Pancreas (tissue), 10 donors: ENCODE data around the gene COL4A6. TPM values are rescaled to one million over a fixed set of nuclear protein-coding genes. Genes with fewer than 3 reads are reported as not detected.
"Not testable (repeated sequence)": the region's sequence is repeated elsewhere in the genome, so short reads cannot be mapped to it uniquely, and the experiment has no call there.

ENCODE experiments used
- ATAC-seq, 4 donors: fragments of 200-7000 bp; cut with Tn5 transposase; one replicate each; pipeline versions ENCODE4 v1.8.0 to v1.9.1; 2020; ENCODE audit warnings: mild to moderate bottlenecking in 4 of 4, moderate library complexity in 4 of 4
- DNase-seq, 6 donors: peaks; one replicate each; pipeline ENCODE4 v3.0.0-alpha.2; 2020
- FAIRE-seq: peaks from 2 replicates; lab custom pipeline; 2012; peaks lifted over from hg19 to GRCh38; lab: Jason Lieb, UNC
- H3K27ac ChIP-seq, 4 donors: fragments of 200-600 bp; sonication (generic); 1 replicate in 3 of 4; 2 replicates in 1 of 4; pipeline versions ENCODE4 v1.5.0 to v1.8.0; 2020
- H3K27me3 ChIP-seq, 4 donors: fragments of 200-600 bp; one replicate each; pipeline ENCODE4 v1.8.0; 2021
- H3K36me3 ChIP-seq, 3 donors: fragments of 200-600 bp; sonication (generic) in 1 of 3; one replicate each; pipeline versions ENCODE4 v1.5.0 to v1.8.0; 2020 to 2021
- H3K4me1 ChIP-seq, 3 donors: fragments of 200-600 bp; one replicate each; pipeline ENCODE4 v1.8.0; 2021
- H3K4me3 ChIP-seq, 4 donors: fragments of 200-600 bp; sonication (generic) in 2 of 4; one replicate each; pipeline versions ENCODE4 v1.5.0 to v1.8.0; 2020 to 2021
- H3K9me3 ChIP-seq, 4 donors: fragments of 200-600 bp; one replicate each; pipeline ENCODE4 v1.8.0; 2021
- WGBS, 2 donors: extraction: QIAGEN DNeasy Blood & Tissue Kit; methylation state at CpG; one replicate each; pipeline ENCODE4 v1.1.7; 2013; 5-methylcytosine and 5-hydroxymethylcytosine counted together
- intact Hi-C, 3 donors: fragments of 100-400 bp; cut with DNase I; formaldehyde crosslinking; loops; one replicate each; pipeline versions ENCODE4 v1.11.1 to v1.14.2; 2022
- polyA plus RNA-seq, 2 donors: library from polyadenylated mRNA; stranded (reverse); fragments of 200-250 nt; gene quantifications; one replicate each; pipeline ENCODE4 v1.2.3, GENCODE V29; 2013
- total RNA-seq, 6 donors: library from RNA; stranded (reverse); fragmentation: NEBNext Ultra II Directional in 4 of 6; extraction: Animal tissue kit (Norgen Biotek cat#: 25700) in 4 of 6; gene quantifications; one replicate each; pipeline versions ENCODE4 v1.2.1 to v1.2.4, GENCODE V29; 2021 to 2023
- TF ChIP-seq, protein P1 (sequence below), 4 donors: fragments of 200-600 bp; sonication (generic) in 3 of 4; IDR thresholded peaks; one replicate each; pipeline versions ENCODE4 v1.5.0 to v1.8.0; 2021; ENCODE audit warnings: antibody characterized with exemption in 4 of 4
- donor health status: healthy with polysubstance abuse.
- donor health status: DM: no; HTN: no; CAD: no; lungs with moderate emphysema.
- donor health status: DM: no; HTN: no; CAD: no.
- donor health status: control.
- donor health status: control.
- donor health status: Bipolar disorder and iron deficiency.
- donor health status: DM: yes; HTN: yes; CAD: no.
- donor health status: DM: no; HTN: no; CAD: no.
- donor health status: DM: no; HTN: no; CAD: no.
- donor health status: DM: yes; HTN: yes; CAD: no.

COL4A6 gene
- total and polyA plus RNA-seq, 8 donors, result 0.06 to 0.25 (median 0.10) TPM; not detected in 2

DNA sequence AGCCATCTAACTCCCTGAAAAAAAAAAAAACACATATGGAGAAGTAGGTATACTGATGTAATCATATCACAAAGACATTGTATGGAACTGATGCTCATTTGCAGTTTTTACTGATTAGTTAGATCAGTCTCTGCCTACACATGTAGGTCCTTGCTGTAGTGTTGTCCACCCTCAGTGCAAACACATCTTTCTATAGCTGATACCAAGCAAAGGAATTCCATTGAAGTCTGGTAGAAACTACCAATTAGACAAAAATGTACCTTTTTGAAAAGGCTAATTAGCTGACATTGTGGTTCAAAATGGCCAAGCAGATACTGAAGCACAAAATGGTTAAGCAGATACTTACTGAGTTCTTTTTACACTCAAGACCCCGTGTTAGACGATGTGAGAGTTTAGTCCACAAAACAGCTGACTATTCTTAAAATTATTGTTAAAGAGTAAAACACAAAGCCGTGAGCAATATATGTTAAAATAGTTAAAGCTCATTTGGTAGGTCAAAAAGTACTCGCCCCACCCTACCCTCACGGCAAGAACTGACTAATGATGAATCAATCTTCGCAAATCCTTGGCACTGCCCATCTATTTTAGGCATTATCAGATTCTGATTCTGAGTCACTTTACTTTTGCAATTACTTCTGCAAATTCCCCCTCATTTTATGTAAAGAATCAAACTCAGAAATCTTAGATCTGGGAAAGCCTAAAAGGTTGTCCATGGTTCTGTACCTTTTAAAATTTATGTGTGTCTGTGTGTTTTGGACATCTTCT lies 40.4 kb downstream of the COL4A6 start:
- no peak for DNase-seq
- Histone ChIP-seq H3K27me3 (peaks cover 0 to 11% (median 2%) of the 10 kb centered on the region in 4 donors), H3K9me3 (no peaks in the 10 kb centered on the region), H3K4me3 (no peak overlapping the region), H3K4me1 (no peaks in the 10 kb centered on the region), H3K27ac (no peak overlapping the region), H3K36me3 (no peaks in the 10 kb centered on the region)
- TF ChIP-seq, protein P1, sequence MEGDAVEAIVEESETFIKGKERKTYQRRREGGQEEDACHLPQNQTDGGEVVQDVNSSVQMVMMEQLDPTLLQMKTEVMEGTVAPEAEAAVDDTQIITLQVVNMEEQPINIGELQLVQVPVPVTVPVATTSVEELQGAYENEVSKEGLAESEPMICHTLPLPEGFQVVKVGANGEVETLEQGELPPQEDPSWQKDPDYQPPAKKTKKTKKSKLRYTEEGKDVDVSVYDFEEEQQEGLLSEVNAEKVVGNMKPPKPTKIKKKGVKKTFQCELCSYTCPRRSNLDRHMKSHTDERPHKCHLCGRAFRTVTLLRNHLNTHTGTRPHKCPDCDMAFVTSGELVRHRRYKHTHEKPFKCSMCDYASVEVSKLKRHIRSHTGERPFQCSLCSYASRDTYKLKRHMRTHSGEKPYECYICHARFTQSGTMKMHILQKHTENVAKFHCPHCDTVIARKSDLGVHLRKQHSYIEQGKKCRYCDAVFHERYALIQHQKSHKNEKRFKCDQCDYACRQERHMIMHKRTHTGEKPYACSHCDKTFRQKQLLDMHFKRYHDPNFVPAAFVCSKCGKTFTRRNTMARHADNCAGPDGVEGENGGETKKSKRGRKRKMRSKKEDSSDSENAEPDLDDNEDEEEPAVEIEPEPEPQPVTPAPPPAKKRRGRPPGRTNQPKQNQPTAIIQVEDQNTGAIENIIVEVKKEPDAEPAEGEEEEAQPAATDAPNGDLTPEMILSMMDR (IDR thresholded peaks at IDR 0.05), result no peak
- no peak for FAIRE-seq
- intact Hi-C loops, result no loop called here
- ATAC-seq, result no peak
- 59 to 70% methylated on average over 6 of the region's 6 CpGs for WGBS, 2 donors

DNA sequence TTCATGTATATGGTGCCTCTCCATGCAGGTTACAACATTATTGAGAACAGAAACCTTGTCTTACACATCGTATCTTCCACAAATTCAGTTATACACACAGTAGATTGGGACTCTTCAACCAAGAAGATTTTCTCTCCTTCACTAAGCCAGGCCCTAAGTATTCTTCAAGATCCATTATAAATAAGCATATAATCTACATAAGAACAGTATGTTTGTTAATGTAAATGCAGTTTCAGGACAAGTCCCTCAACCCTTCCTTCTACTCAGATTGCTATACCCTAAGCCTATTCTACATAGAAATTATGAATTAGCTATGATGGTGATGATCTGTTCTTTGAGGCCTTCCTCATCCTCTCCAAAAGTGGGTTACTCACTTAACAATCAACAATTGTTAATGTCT lies 41.2 kb downstream of the COL4A6 start:
- intact Hi-C loops, result no loop called here
- FAIRE-seq (no peak), ATAC-seq (no peak), DNase-seq (no peak)
- Histone ChIP-seq H3K4me1 (no peaks in the 10 kb centered on the region), H3K27ac (no peak overlapping the region), H3K9me3 (no peaks in the 10 kb centered on the region), H3K36me3 (no peaks in the 10 kb centered on the region), H3K27me3 (peaks cover 0 to 9% (median 0%) of the 10 kb centered on the region in 4 donors), H3K4me3 (no peak overlapping the region)
- TF ChIP-seq, protein P1 (IDR thresholded peaks at IDR 0.05), result no peak
- 91 to 93% methylated on average over 1 of the region's 1 CpG for WGBS, 2 donors

GRCh38 chrX:108396188-108396891 lies 41.9 kb downstream of the COL4A6 start:
- H3K4me3 ChIP-seq, result no peak overlapping the region
- DNase-seq, result no peak
- no peaks in the 10 kb centered on the region for H3K9me3 ChIP-seq
- no peak for FAIRE-seq
- TF ChIP-seq, protein P1 (IDR thresholded peaks at IDR 0.05), result no peak
- peaks cover 0 to 15% (median 2%) of the 10 kb centered on the region in 4 donors for H3K27me3 ChIP-seq
- intact Hi-C loops, result no loop called here
- no peaks in the 10 kb centered on the region for H3K36me3 ChIP-seq
- no peak overlapping the region for H3K27ac ChIP-seq
- H3K4me1 ChIP-seq, result no peaks in the 10 kb centered on the region
- WGBS, 2 donors, result 45 to 50% methylated on average over 6 of the region's 6 CpGs
- no peak for ATAC-seq

DNA sequence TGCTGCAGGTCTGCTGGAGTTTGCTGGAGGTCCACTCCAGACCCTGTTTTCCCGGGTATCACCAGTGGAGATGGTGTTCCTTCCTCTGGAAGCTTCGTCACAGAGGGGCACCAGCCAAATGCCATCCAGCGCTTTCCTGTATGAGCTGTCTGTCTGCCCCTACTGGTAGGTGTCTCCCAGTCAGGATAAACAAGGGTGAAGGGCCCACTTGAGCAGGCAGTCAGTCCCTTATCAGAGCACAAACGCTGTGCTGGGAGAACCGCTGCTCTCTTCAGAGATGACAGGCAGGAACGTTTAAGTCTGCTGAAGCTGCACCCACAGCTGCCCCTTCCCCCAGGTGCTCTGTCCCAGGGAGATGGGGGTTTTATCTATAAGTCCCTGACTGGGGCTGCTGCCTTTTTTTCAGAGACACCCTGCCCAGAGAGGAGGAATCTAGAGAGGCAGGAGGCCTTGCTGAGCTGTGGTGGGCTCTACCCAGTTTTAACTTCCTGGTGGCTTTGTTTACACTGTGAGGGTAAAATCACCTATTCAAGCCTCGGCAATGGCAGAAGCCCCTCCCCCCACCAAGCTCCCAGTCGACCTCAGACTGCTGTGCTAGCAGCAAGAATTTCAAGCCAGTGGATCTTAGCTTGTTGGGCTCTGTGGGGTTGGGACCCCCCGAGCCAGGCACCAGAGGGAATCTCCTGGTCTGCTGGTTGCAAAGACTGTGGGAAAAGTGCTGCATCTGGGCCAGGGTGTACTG lies 47.1 kb downstream of the COL4A6 start:
- intact Hi-C loops, H3K4me3 ChIP-seq, DNase-seq, ATAC-seq, H3K27ac ChIP-seq, H3K36me3 ChIP-seq, H3K4me1 ChIP-seq, FAIRE-seq, H3K27me3 ChIP-seq, H3K9me3 ChIP-seq: not testable (repeated sequence)
- WGBS, 2 donors, result 36 to 46% methylated on average over 9 of the region's 9 CpGs

DNA sequence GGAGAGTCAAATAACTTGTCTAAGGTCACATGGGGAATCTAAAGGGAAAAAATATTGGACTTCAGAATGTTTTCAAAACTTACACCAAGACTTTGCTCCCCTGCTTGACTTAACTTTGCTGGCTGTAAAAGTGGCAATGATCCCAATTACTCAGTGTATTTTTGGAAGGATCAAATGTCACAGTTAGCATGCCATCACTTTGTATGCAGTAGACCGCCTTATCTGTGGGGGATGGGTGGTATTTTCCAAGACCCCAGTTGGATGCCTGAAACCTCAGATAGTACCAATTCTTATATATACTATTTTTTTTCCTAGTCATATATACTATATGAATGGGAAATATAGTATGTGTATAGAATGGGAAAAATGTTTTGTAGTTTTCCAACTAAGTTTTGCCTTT lies 53.4 kb downstream of the COL4A6 start:
- TF ChIP-seq, protein P1 (IDR thresholded peaks at IDR 0.05), result no peak
- DNase-seq (no peak), FAIRE-seq (peak; percentile 85), ATAC-seq (no peak)
- WGBS, 2 donors, result 65 to 83% methylated on average over 1 of the region's 1 CpG
- no peak overlapping the region for H3K27ac ChIP-seq
- no peaks in the 10 kb centered on the region for H3K27me3 ChIP-seq
- no peaks in the 10 kb centered on the region for H3K4me1 ChIP-seq
- no peaks in the 10 kb centered on the region for H3K36me3 ChIP-seq
- H3K4me3 ChIP-seq, result no peak overlapping the region
- no peaks in the 10 kb centered on the region for H3K9me3 ChIP-seq
- intact Hi-C loops, result no loop called here
